ENCODE results near the gene CIBAR2.

DNA sequence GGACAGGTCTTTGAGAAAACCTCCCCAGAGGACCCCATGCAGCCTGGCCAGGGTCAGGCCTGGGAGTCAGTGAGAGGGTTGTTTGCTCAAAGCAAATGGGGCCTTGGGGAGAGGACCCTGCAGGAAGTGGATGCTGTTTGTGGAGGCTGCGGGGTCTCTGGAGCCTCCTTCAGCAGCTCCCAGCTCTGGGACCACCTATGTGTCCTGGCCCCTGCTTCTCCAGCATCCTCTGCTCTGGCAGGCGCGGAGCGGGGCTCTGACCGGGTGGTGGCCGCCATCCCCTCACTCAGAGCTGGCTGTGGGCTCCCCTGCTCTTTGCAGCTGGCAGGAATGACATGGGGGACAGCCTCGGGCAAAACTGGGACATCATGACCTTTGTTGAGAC lies 29.8 kb upstream of the CIBAR2 start:
- TF ChIP-seq POLR2A (IDR thresholded peaks at IDR 0.05) (no peak), POLR2AphosphoS5 (IDR thresholded peaks at IDR 0.05) (no peak), CTCF (IDR thresholded peaks at IDR 0.05) (no peak)
